Measurements from ENCODE around the gene TACO1. TPM values are rescaled to one million over a fixed set of nuclear protein-coding genes. Genes with fewer than 3 reads are reported as not detected.

The TACO1 gene
- total and polyA plus RNA-seq, 2 experiments from 2014 or later = 15.4 to 19.9 TPM

DNA sequence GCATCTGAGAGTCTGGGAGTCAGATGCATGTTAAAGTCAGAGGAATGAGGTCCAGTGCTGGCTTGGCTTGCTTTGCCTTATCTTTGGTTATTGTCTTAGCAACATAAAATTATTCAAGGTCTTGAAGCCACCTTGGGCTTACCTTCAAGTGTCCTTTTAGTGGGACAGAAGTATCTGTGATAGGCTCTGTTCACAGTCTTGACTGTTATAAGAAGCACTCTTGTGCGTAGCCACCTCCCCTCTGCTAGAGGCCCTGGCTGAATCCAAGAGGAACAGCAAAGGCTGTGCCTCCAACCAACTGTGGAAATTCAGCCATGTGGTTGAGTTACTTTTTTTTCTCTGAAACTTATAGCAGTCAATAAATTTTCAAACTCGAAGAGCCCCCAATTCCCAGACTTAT lies 13.0 kb downstream of the TACO1 start:
- no peaks in the 10 kb centered on the region for H3K27me3 ChIP-seq (ENCODE audit: insufficient read depth)
- H3K36me3 Mint-ChIP-seq (ENCODE audit: low read depth) = peaks cover 12% of the 10 kb centered on the region; the same call in 2 of the 3 replicates
- no peak overlapping the region for H3K27ac Mint-ChIP-seq
- DNase-seq (ENCODE audit: low spot score) (no peak), ATAC-seq (no peak)
- no peaks in the 10 kb centered on the region for H3K4me1 Mint-ChIP-seq
- TF ChIP-seq ZNF331 (CRISPR knock-in tag; IDR thresholded peaks at IDR 0.05; ENCODE audit: low read depth) (no peak), STAT1 (IDR thresholded peaks at IDR 0.05; ENCODE audit: unreplicated experiment) (no peak), JUNB (IDR thresholded peaks at IDR 0.05; ENCODE audit: unreplicated experiment) (no peak), EZH2phosphoT487 (IDR thresholded peaks at IDR 0.05; ENCODE audit: unreplicated experiment) (no peak), EZH2 (IDR thresholded peaks at IDR 0.05; ENCODE audit: low read depth, unreplicated experiment) (no peak), CREB1 (CRISPR knock-in tag; IDR thresholded peaks at IDR 0.05; ENCODE audit: low read depth) (no peak), POLR2AphosphoS5 (IDR thresholded peaks at IDR 0.05; ENCODE audit: low read depth) (no peak)
- TF ChIP-seq, protein P1, sequence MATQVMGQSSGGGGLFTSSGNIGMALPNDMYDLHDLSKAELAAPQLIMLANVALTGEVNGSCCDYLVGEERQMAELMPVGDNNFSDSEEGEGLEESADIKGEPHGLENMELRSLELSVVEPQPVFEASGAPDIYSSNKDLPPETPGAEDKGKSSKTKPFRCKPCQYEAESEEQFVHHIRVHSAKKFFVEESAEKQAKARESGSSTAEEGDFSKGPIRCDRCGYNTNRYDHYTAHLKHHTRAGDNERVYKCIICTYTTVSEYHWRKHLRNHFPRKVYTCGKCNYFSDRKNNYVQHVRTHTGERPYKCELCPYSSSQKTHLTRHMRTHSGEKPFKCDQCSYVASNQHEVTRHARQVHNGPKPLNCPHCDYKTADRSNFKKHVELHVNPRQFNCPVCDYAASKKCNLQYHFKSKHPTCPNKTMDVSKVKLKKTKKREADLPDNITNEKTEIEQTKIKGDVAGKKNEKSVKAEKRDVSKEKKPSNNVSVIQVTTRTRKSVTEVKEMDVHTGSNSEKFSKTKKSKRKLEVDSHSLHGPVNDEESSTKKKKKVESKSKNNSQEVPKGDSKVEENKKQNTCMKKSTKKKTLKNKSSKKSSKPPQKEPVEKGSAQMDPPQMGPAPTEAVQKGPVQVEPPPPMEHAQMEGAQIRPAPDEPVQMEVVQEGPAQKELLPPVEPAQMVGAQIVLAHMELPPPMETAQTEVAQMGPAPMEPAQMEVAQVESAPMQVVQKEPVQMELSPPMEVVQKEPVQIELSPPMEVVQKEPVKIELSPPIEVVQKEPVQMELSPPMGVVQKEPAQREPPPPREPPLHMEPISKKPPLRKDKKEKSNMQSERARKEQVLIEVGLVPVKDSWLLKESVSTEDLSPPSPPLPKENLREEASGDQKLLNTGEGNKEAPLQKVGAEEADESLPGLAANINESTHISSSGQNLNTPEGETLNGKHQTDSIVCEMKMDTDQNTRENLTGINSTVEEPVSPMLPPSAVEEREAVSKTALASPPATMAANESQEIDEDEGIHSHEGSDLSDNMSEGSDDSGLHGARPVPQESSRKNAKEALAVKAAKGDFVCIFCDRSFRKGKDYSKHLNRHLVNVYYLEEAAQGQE (IDR thresholded peaks at IDR 0.05; ENCODE audit: unreplicated experiment) = no peak
- TF ChIP-seq, protein P2, sequence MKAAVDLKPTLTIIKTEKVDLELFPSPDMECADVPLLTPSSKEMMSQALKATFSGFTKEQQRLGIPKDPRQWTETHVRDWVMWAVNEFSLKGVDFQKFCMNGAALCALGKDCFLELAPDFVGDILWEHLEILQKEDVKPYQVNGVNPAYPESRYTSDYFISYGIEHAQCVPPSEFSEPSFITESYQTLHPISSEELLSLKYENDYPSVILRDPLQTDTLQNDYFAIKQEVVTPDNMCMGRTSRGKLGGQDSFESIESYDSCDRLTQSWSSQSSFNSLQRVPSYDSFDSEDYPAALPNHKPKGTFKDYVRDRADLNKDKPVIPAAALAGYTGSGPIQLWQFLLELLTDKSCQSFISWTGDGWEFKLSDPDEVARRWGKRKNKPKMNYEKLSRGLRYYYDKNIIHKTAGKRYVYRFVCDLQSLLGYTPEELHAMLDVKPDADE (IDR thresholded peaks at IDR 0.05) = no peak
- TF ChIP-seq, protein P3, sequence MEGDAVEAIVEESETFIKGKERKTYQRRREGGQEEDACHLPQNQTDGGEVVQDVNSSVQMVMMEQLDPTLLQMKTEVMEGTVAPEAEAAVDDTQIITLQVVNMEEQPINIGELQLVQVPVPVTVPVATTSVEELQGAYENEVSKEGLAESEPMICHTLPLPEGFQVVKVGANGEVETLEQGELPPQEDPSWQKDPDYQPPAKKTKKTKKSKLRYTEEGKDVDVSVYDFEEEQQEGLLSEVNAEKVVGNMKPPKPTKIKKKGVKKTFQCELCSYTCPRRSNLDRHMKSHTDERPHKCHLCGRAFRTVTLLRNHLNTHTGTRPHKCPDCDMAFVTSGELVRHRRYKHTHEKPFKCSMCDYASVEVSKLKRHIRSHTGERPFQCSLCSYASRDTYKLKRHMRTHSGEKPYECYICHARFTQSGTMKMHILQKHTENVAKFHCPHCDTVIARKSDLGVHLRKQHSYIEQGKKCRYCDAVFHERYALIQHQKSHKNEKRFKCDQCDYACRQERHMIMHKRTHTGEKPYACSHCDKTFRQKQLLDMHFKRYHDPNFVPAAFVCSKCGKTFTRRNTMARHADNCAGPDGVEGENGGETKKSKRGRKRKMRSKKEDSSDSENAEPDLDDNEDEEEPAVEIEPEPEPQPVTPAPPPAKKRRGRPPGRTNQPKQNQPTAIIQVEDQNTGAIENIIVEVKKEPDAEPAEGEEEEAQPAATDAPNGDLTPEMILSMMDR (conservative IDR thresholded peaks at IDR 0.05; ENCODE audit: low read depth in 2 of 2) = no peak
- H3K79me2 ChIP-seq (replicated peaks; ENCODE audit: insufficient read depth) = no peaks in the 10 kb centered on the region
- no peak overlapping the region for H3K4me3 Mint-ChIP-seq
- no peaks in the 10 kb centered on the region for H3K9me2 ChIP-seq (ENCODE audit: insufficient read depth)
- no peak overlapping the region for H3K4me3 ChIP-seq
- no peaks in the 10 kb centered on the region for H3K4me1 ChIP-seq (ENCODE audit: insufficient read depth)
- no peaks in the 10 kb centered on the region for H4K20me1 ChIP-seq (replicated peaks; ENCODE audit: insufficient read depth)
- H3K4me2 ChIP-seq = no peak overlapping the region
- H3K9me3 Mint-ChIP-seq = no peaks in the 10 kb centered on the region
- H2AFZ ChIP-seq = no peak overlapping the region
- H3K27me3 Mint-ChIP-seq (ENCODE audit: insufficient read depth, low read depth, poor library complexity) = peaks cover 3% of the 10 kb centered on the region
- no peaks in the 10 kb centered on the region for H3K36me3 ChIP-seq (ENCODE audit: insufficient read depth)
- 0 out of 2 replicates have a peak, but pooled peaks cover 3% of the 10 kb centered on the region for H3F3A ChIP-seq (replicated peaks; ENCODE audit: low read depth)
- H3K27ac ChIP-seq (ENCODE audit: low read depth) = no peak overlapping the region

Data from GM23338 (cell line).